GM12878 (cell line): ENCODE data around the gene MCM3. TPM values are rescaled to one million over a fixed set of nuclear protein-coding genes. Genes with fewer than 3 reads are reported as not detected.

Experiments
- BCL3 ChIP-seq: IDR thresholded peaks from 2 replicates; pipeline ENCODE4 v1.6.1; 2011; ENCODE audit warnings: borderline replicate concordance, low read depth, mild to moderate bottlenecking, moderate library complexity, low read length; ENCODE audit not compliant: insufficient read depth, poor library complexity, severe bottlenecking
- CBX5 ChIP-seq: sonication (generic); IDR thresholded peaks from 2 replicates; pipeline ENCODE4 v1.6.1; 2016; ENCODE audit warnings: low read depth, moderate library complexity, mild to moderate bottlenecking, inconsistent platforms
- CHD2 ChIP-seq: IDR thresholded peaks from 2 replicates; pipeline ENCODE4 v1.6.1; 2011; ENCODE audit warnings: low read depth, low read length, improper control_type of control experiment, borderline replicate concordance
- CREB1 ChIP-seq: IDR thresholded peaks from 2 replicates; pipeline ENCODE4 v1.6.1; 2012; ENCODE audit warnings: low read depth, mild to moderate bottlenecking, inconsistent platforms
- DPF2 ChIP-seq: fragments of 450-650 bp; IDR thresholded peaks from 2 replicates; pipeline ENCODE4 v1.6.1; 2017; ENCODE audit warnings: mild to moderate bottlenecking
- ELK1 ChIP-seq: IDR thresholded peaks from 2 replicates; pipeline ENCODE4 v1.6.1; 2012; ENCODE audit warnings: low read depth, low read length, improper control_type of control experiment
- ETV6 ChIP-seq, 2 experiments: fragments of 450-650 bp in 1 of 2; IDR thresholded peaks in 1 of 2; conservative IDR thresholded peaks in 1 of 2; 2 replicates each; pipeline ENCODE4 v1.6.1; 2014; ENCODE audit warnings: antibody characterized with exemption in 1 of 2, borderline replicate concordance in 1 of 2, low read depth in 1 of 2, mild to moderate bottlenecking in 1 of 2, moderate library complexity in 1 of 2
- FOXM1 ChIP-seq: IDR thresholded peaks from 2 replicates; pipeline ENCODE4 v1.6.1; 2012; ENCODE audit warnings: low read depth, mild to moderate bottlenecking, inconsistent platforms, low read length, moderate library complexity
- GATAD2B ChIP-seq: fragments of 450-650 bp; conservative IDR thresholded peaks from 2 replicates; pipeline ENCODE4 v1.6.1; 2017; ENCODE audit warnings: low read depth, mild to moderate bottlenecking, moderate library complexity
- LARP7 ChIP-seq: fragments of 450-650 bp; IDR thresholded peaks from 2 replicates; pipeline ENCODE4 v1.6.1; 2017; ENCODE audit warnings: mild to moderate bottlenecking
- MEF2A ChIP-seq: IDR thresholded peaks from 2 replicates; pipeline ENCODE4 v1.6.1; 2011; ENCODE audit warnings: low read depth, mild to moderate bottlenecking, low read length, moderate library complexity; ENCODE audit not compliant: insufficient read depth
- NR2F1 ChIP-seq: fragments of 450-650 bp; conservative IDR thresholded peaks from 2 replicates; pipeline ENCODE4 v1.6.1; 2017; ENCODE audit warnings: mild to moderate bottlenecking
- PAX5 ChIP-seq: IDR thresholded peaks from 2 replicates; pipeline ENCODE4 v1.6.1; 2011; ENCODE audit warnings: low read depth, low read length, borderline replicate concordance
- PAX8 ChIP-seq: fragments of 450-650 bp; IDR thresholded peaks from 2 replicates; pipeline ENCODE4 v1.6.1; 2017; ENCODE audit warnings: mild to moderate bottlenecking, moderate library complexity
- PKNOX1 ChIP-seq: fragments of 450-650 bp; IDR thresholded peaks from 2 replicates; pipeline ENCODE4 v1.6.1; 2016; ENCODE audit warnings: mild to moderate bottlenecking
- POLR2A ChIP-seq: IDR thresholded peaks from 2 replicates; pipeline ENCODE4 v1.6.1; 2011; ENCODE audit warnings: low read depth, mild to moderate bottlenecking, low read length
- RCOR1 ChIP-seq: conservative IDR thresholded peaks from 2 replicates; pipeline ENCODE4 v1.6.1; 2012; ENCODE audit warnings: low read depth, low read length, improper control_type of control experiment
- SIX5 ChIP-seq: IDR thresholded peaks from 2 replicates; pipeline ENCODE4 v1.6.1; 2011; ENCODE audit warnings: mild to moderate bottlenecking, low read depth, low read length, moderate library complexity; ENCODE audit not compliant: severe bottlenecking
- SMC3 ChIP-seq: IDR thresholded peaks from 2 replicates; pipeline ENCODE4 v1.6.1; 2011; ENCODE audit warnings: low read length, improper control_type of control experiment, borderline replicate concordance
- SPI1 ChIP-seq: IDR thresholded peaks from 2 replicates; pipeline ENCODE4 v1.6.1; 2011; ENCODE audit warnings: low read depth, mild to moderate bottlenecking, low read length, moderate library complexity, borderline replicate concordance; ENCODE audit not compliant: insufficient read depth
- SRF ChIP-seq, 2 experiments: IDR thresholded peaks; 2 replicates each; pipeline ENCODE4 v1.6.1; 2011; ENCODE audit warnings: low read depth in 2 of 2, low read length in 2 of 2, mild to moderate bottlenecking in 1 of 2, moderate library complexity in 1 of 2
- STAT1 ChIP-seq: fragments of 450-650 bp; conservative IDR thresholded peaks from 2 replicates; pipeline ENCODE4 v1.6.1; 2014; ENCODE audit warnings: antibody characterized with exemption, mild to moderate bottlenecking
- TBL1XR1 ChIP-seq: IDR thresholded peaks from 2 replicates; pipeline ENCODE4 v1.6.1; 2012; ENCODE audit warnings: low read depth, low read length, improper control_type of control experiment
- WRNIP1 ChIP-seq: IDR thresholded peaks from 2 replicates; pipeline ENCODE4 v1.6.1; 2011; ENCODE audit warnings: low read depth, low read length, improper control_type of control experiment, borderline replicate concordance
- ZZZ3 ChIP-seq: IDR thresholded peaks from 2 replicates; pipeline ENCODE4 v1.6.1; 2011; ENCODE audit warnings: low read depth; ENCODE audit not compliant: control insufficient read depth, insufficient read length
- polyA plus RNA-seq, 11 experiments: library from polyadenylated mRNA; depleted of rRNA in 4 of 11; unstranded in 6 of 11; stranded (reverse) in 5 of 11; fragments of >200 nt; fragmentation: Nextera tagmentation in 4 of 11; fragmentation: Illumina TruSeq in 1 of 11; extraction: Ambion mirVana in 4 of 11; extraction: Trizol in 1 of 11; gene quantifications; 1 replicate in 1 of 11; 2 replicates in 10 of 11; pipeline versions ENCODE4 v1.2.1 to v1.2.3, GENCODE V29; 2011 to 2016; ENCODE audit warnings: inconsistent platforms in 2 of 11, missing spikeins in 2 of 11, low read depth in 1 of 11
- total RNA-seq, 4 experiments: library from RNA; depleted of rRNA in 3 of 4; stranded (reverse); fragments of >200 nt in 3 of 4; fragmentation: Illumina TruSeq in 1 of 4; extraction: Trizol in 1 of 4; gene quantifications; 2 replicates each; pipeline versions ENCODE4 v1.2.1 to v1.2.3, GENCODE V29; 2013 to 2021
- TF ChIP-seq, protein P1 (sequence below): IDR thresholded peaks from 2 replicates; pipeline ENCODE4 v1.6.1; 2012; ENCODE audit warnings: low read depth, low read length, improper control_type of control experiment
- TF ChIP-seq, protein P2 (sequence below): IDR thresholded peaks from 2 replicates; pipeline ENCODE4 v1.6.1; 2011; ENCODE audit warnings: low read depth, low read length, improper control_type of control experiment, borderline replicate concordance

Gene MCM3
- total and polyA plus RNA-seq, 10 of the 15 experiments (the other 5 are each of a cell fraction or from before 2014, with no cell fraction given) = 74.1 to 265 (median 214) TPM

DNA sequence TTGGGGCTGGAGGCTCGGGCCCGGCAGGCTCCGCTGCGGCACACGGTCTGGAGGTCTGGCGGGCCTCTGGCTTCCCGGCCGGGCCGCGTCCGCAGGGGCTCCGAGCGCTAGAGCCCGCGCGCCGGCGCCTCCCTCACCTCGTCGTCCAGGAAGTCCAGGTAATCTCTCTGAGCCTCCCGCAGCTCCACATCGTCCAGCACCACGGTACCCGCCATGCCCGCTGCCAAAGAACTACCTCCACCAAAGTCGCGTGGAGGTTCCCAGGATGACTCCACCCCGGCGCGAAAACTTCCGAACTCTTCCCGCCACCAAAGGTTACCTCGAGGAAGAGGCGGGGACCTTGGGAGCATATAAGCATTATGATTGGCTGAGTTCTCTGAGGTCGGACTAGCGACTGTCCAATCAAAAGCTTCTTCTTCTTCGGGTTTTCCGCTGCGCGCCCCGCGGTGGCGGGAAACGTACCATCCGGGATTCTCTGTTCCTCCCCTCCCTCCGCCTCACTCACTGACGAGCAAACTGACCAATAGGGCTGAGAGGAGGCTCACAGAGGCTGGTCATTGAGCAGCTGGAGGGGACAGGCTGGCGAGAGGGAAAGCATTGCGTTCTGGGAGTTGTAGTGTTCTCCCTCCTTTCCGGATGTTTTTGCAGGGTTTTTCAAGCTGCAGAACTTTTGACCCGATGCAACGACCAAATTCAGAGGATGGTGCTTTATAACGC, at the start of gene MCM3 (continued):
- TF ChIP-seq, protein P1, sequence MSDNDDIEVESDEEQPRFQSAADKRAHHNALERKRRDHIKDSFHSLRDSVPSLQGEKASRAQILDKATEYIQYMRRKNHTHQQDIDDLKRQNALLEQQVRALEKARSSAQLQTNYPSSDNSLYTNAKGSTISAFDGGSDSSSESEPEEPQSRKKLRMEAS = peak; percentile 73
- TF ChIP-seq SMC3 (no peak), POLR2A (peak; percentile 88), BCL3 (no peak), FOXM1 (peak; percentile 48), CREB1 (peak; percentile 88), PAX5 (no peak), CBX5 (no peak), GATAD2B (peak; percentile 90; the same call in 1 of the 2 replicates), STAT1 (no peak), RCOR1 (no peak), CHD2 (peak; percentile 95), PAX8 (no peak), WRNIP1 (no peak), SIX5 (peak; percentile 79), TBL1XR1 (no peak), MEF2A (0 out of 2 replicates have a peak, but pooled peaks have one; percentile 3), NR2F1 (peak; percentile 44; the same call in 1 of the 2 replicates), SPI1 (peak; percentile 50), SRF (IDR thresholded peaks at IDR 0.05; ENCODE audit: low read depth in 2 of 2, low read length in 2 of 2) (no peak), LARP7 (peak; percentile 92), DPF2 (0 out of 2 replicates have a peak, but pooled peaks have one; percentile 39), ETV6 (conservative IDR thresholded peaks at IDR 0.05 in 1 of 2, IDR thresholded peaks at IDR 0.05 in 1 of 2; ENCODE audit: borderline replicate concordance in 1 of 2, low read depth in 1 of 2) (no peak), PKNOX1 (peak; percentile 98), ZZZ3 (no peak), ELK1 (peak; percentile 30; the same call in 1 of the 2 replicates)
- TF ChIP-seq, protein P2, sequence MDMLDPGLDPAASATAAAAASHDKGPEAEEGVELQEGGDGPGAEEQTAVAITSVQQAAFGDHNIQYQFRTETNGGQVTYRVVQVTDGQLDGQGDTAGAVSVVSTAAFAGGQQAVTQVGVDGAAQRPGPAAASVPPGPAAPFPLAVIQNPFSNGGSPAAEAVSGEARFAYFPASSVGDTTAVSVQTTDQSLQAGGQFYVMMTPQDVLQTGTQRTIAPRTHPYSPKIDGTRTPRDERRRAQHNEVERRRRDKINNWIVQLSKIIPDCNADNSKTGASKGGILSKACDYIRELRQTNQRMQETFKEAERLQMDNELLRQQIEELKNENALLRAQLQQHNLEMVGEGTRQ = no peak
